Measurements from ENCODE around the gene USP20. TPM values are rescaled to one million over a fixed set of nuclear protein-coding genes. Genes with fewer than 3 reads are reported as not detected.

Gene USP20
- total and polyA plus RNA-seq, 4 donors: 15.9 to 108 (median 45.3) TPM

DNA sequence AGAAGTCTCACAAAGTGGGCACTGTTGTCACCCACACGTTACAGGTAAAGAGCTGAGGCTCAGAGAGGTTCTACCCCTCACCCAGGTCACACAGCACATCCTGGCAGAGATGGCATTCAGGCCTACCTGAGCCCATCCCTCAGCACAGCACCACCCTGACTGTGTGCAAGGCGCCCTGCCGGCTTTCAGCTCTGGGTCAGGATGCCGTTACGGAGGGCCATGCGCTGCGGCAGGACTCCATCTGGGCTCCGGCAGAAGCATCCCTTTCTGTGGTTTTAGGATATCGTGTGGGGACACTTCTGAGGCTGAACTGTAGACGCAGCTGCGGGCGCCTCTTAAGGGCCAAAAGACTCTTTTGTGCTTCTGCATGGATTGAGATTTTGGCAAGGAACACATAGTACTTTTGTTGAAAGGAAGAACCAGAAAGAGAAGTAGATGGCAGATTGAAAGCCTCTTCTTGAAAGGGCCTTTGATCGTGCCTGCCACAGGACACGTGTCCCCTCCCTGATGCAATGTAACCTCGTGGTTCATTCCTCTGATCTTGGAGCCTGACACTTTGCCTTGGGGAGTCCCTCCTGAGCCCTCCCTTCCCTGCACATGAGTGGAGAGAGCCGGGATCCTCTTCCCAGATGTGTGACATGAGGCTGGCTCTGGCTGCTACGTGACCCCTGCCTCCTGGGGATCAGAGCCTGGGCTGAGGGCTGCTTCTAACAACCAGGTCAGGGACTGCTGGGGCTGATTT lies 31.3 kb downstream of the USP20 start:
- H3K4me1 ChIP-seq (ENCODE audit: control insufficient read depth in 1 of 2, insufficient read depth in 2 of 2, low read length in 2 of 2): no peaks in the 10 kb centered on the region
- WGBS, 2 donors: 74 to 76% methylated on average over 17 of the region's 17 CpGs
- ATAC-seq (ENCODE audit: low FRiP score) (no peak), DNase-seq (no peak)
- H3K36me3 ChIP-seq (ENCODE audit: control insufficient read depth in 1 of 2, insufficient read depth in 2 of 2, low read length in 1 of 2): peaks cover 0 to 8% of the 10 kb centered on the region in 2 donors
- H3K4me3 ChIP-seq (ENCODE audit: low read length in 2 of 2): no peak overlapping the region
- H3K9me3 ChIP-seq (ENCODE audit: control insufficient read depth, low read length): no peaks in the 10 kb centered on the region
- H3K27ac ChIP-seq (ENCODE audit: low read depth in 1 of 2, low read length in 2 of 2): no peak overlapping the region
- no peaks in the 10 kb centered on the region for H3K27me3 ChIP-seq (ENCODE audit: control insufficient read depth in 1 of 2, insufficient read depth in 2 of 2, low read length in 1 of 2)
- intact Hi-C loops (cut with DNase I): no loop called here

- H3K27ac ChIP-seq (ENCODE audit: low read depth in 1 of 2, low read length in 2 of 2): no peak overlapping the region
- intact Hi-C loops (cut with DNase I): no loop called here
Observed at GRCh38 chr9:129867136-129868022, 32.1 kb downstream of the USP20 start.

GRCh38 chr9:129868023-129868871 lies 33.0 kb downstream of the USP20 start:
- no peak overlapping the region for H3K27ac ChIP-seq (ENCODE audit: low read depth in 1 of 2, low read length in 2 of 2)

More at GRCh38 chr9:129867136-129868022, 32.1 kb downstream of the USP20 start:
- DNase-seq (no peak), ATAC-seq (ENCODE audit: low FRiP score) (peak; percentile 26)
- WGBS, 2 donors: 72 to 78% methylated on average over 17 of the region's 17 CpGs
- Histone ChIP-seq H3K4me3 (ENCODE audit: low read length in 2 of 2) (no peak overlapping the region), H3K4me1 (ENCODE audit: control insufficient read depth in 1 of 2, insufficient read depth in 2 of 2, low read length in 2 of 2) (no peaks in the 10 kb centered on the region), H3K36me3 (ENCODE audit: control insufficient read depth in 1 of 2, insufficient read depth in 2 of 2, low read length in 1 of 2) (peaks cover 0 to 8% of the 10 kb centered on the region in 2 donors), H3K27me3 (ENCODE audit: control insufficient read depth in 1 of 2, insufficient read depth in 2 of 2, low read length in 1 of 2) (no peaks in the 10 kb centered on the region), H3K9me3 (ENCODE audit: control insufficient read depth, low read length) (no peaks in the 10 kb centered on the region)

DNA sequence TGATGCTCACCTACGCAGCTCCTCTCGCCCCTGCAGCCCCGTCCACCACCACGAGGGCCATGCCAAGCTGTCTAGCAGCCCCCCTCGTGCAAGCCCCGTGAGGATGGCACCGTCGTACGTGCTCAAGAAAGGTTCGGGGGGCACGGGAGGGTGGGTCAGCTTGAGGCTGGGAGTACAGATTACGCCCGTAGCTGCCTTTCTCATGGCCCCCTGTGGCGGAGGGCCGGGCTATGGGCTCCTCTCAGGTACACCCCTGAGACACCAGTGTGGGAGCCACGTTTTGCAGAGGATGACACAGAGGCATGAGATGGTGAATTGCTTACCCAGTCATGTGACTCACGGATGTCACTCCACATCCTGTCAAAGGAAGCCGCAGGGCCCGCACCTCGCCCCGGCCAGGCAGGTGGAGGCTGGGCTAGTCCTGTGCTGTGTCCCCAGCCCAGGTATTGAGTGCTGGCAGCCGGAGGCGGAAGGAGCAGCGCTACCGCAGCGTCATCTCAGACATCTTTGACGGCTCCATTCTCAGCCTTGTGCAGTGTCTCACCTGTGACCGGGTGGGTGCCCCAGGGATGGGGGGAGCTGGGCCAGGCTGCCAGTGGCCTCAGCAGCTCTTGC lies 33.7 kb downstream of the USP20 start:
- no peak for ATAC-seq (ENCODE audit: low FRiP score)
- Histone ChIP-seq H3K9me3 (ENCODE audit: control insufficient read depth, low read length) (no peaks in the 10 kb centered on the region), H3K27ac (ENCODE audit: low read depth in 1 of 2, low read length in 2 of 2) (no peak overlapping the region), H3K36me3 (ENCODE audit: control insufficient read depth in 1 of 2, insufficient read depth in 2 of 2, low read length in 1 of 2) (peaks cover 0 to 7% of the 10 kb centered on the region in 2 donors), H3K4me1 (ENCODE audit: control insufficient read depth in 1 of 2, insufficient read depth in 2 of 2, low read length in 2 of 2) (no peaks in the 10 kb centered on the region), H3K27me3 (ENCODE audit: control insufficient read depth in 1 of 2, insufficient read depth in 2 of 2, low read length in 1 of 2) (no peaks in the 10 kb centered on the region), H3K4me3 (ENCODE audit: low read length in 2 of 2) (no peak overlapping the region)
- WGBS, 2 donors: 89 to 90% methylated on average over 28 of the region's 28 CpGs
- DNase-seq: peak in 1 of 2 donors; percentile 72
- intact Hi-C loops (cut with DNase I): no loop called here

More at GRCh38 chr9:129868023-129868871, 33.0 kb downstream of the USP20 start:
- no peak for ATAC-seq (ENCODE audit: low FRiP score)
- Histone ChIP-seq H3K4me1 (ENCODE audit: control insufficient read depth in 1 of 2, insufficient read depth in 2 of 2, low read length in 2 of 2) (no peaks in the 10 kb centered on the region), H3K4me3 (ENCODE audit: low read length in 2 of 2) (no peak overlapping the region), H3K36me3 (ENCODE audit: control insufficient read depth in 1 of 2, insufficient read depth in 2 of 2, low read length in 1 of 2) (peaks cover 0 to 7% of the 10 kb centered on the region in 2 donors), H3K27me3 (ENCODE audit: control insufficient read depth in 1 of 2, insufficient read depth in 2 of 2, low read length in 1 of 2) (no peaks in the 10 kb centered on the region), H3K9me3 (ENCODE audit: control insufficient read depth, low read length) (no peaks in the 10 kb centered on the region)
- WGBS, 2 donors: 86 to 88% methylated on average over 45 to 48 of the region's 48 CpGs
- DNase-seq: no peak
- intact Hi-C loops (cut with DNase I): no loop called here

GRCh38 chr9:129869585-129870501 lies 34.6 kb downstream of the USP20 start:
- H3K4me3 ChIP-seq (ENCODE audit: low read length in 2 of 2): no peak overlapping the region
- intact Hi-C loops (cut with DNase I): no loop called here
- no peaks in the 10 kb centered on the region for H3K27me3 ChIP-seq (ENCODE audit: control insufficient read depth in 1 of 2, insufficient read depth in 2 of 2, low read length in 1 of 2)
- H3K27ac ChIP-seq (ENCODE audit: low read depth in 1 of 2, low read length in 2 of 2): no peak overlapping the region
- H3K9me3 ChIP-seq (ENCODE audit: control insufficient read depth, low read length): no peaks in the 10 kb centered on the region
- no peak for ATAC-seq (ENCODE audit: low FRiP score)
- H3K4me1 ChIP-seq (ENCODE audit: control insufficient read depth in 1 of 2, insufficient read depth in 2 of 2, low read length in 2 of 2): no peaks in the 10 kb centered on the region
- peaks cover 0 to 10% of the 10 kb centered on the region in 2 donors for H3K36me3 ChIP-seq (ENCODE audit: control insufficient read depth in 1 of 2, insufficient read depth in 2 of 2, low read length in 1 of 2)
- no peak for DNase-seq
- WGBS, 2 donors: 89% methylated on average over 21 to 24 of the region's 24 CpGs

GRCh38 chr9:129871046-129871445 lies 35.8 kb downstream of the USP20 start:
- no peaks in the 10 kb centered on the region for H3K27me3 ChIP-seq (ENCODE audit: control insufficient read depth in 1 of 2, insufficient read depth in 2 of 2, low read length in 1 of 2)
- intact Hi-C loops (cut with DNase I): no loop called here
- ATAC-seq (ENCODE audit: low FRiP score): no peak
- no peak for DNase-seq
- no peak overlapping the region for H3K27ac ChIP-seq (ENCODE audit: low read depth in 1 of 2, low read length in 2 of 2)
- WGBS, 2 donors: 92% methylated on average over 10 to 11 of the region's 11 CpGs
- no peak overlapping the region for H3K4me3 ChIP-seq (ENCODE audit: low read length in 2 of 2)
- no peaks in the 10 kb centered on the region for H3K9me3 ChIP-seq (ENCODE audit: control insufficient read depth, low read length)
- peaks cover 0 to 15% of the 10 kb centered on the region in 2 donors for H3K36me3 ChIP-seq (ENCODE audit: control insufficient read depth in 1 of 2, insufficient read depth in 2 of 2, low read length in 1 of 2)
- no peaks in the 10 kb centered on the region for H3K4me1 ChIP-seq (ENCODE audit: control insufficient read depth in 1 of 2, insufficient read depth in 2 of 2, low read length in 2 of 2)

GRCh38 chr9:129873563-129874190 lies 38.4 kb downstream of the USP20 start:
- H3K27me3 ChIP-seq (ENCODE audit: control insufficient read depth in 1 of 2, insufficient read depth in 2 of 2, low read length in 1 of 2): no peaks in the 10 kb centered on the region
- H3K4me3 ChIP-seq (ENCODE audit: low read length in 2 of 2): no peak overlapping the region
- no peaks in the 10 kb centered on the region for H3K4me1 ChIP-seq (ENCODE audit: control insufficient read depth in 1 of 2, insufficient read depth in 2 of 2, low read length in 2 of 2)
- WGBS, 2 donors: 76 to 81% methylated on average over 15 to 16 of the region's 16 CpGs
- ATAC-seq (ENCODE audit: low FRiP score): no peak
- H3K27ac ChIP-seq (ENCODE audit: low read depth in 1 of 2, low read length in 2 of 2): no peak overlapping the region
- intact Hi-C loops (cut with DNase I): no loop called here
- H3K9me3 ChIP-seq (ENCODE audit: control insufficient read depth, low read length): no peaks in the 10 kb centered on the region
- H3K36me3 ChIP-seq (ENCODE audit: control insufficient read depth in 1 of 2, insufficient read depth in 2 of 2, low read length in 1 of 2): peaks cover 0 to 11% of the 10 kb centered on the region in 2 donors
- DNase-seq: no peak

Measured in aorta (tissue), 5 donors.